Esophagus muscularis mucosa (tissue), 4 donors: Measurements from ENCODE around the gene SETDB2.

Experiments used
- CTCF ChIP-seq, 3 experiments: fragments of 200-600 bp in 2 of 3; fragments of 450-650 bp in 1 of 3; sonication (generic) in 2 of 3; IDR thresholded peaks; one replicate each; pipeline ENCODE4 v1.5.1; 2017 to 2019; ENCODE audit warnings: antibody characterized with exemption in 3 of 3, mild to moderate bottlenecking in 2 of 3, moderate library complexity in 1 of 3
- EP300 ChIP-seq: sonication (generic); formaldehyde crosslinking; IDR thresholded peaks from one replicate; pipeline ENCODE4 v1.6.1; 2017; ENCODE audit warnings: antibody characterized with exemption
- POLR2A ChIP-seq: fragments of 450-650 bp; IDR thresholded peaks from one replicate; pipeline ENCODE4 v1.6.1; 2017; ENCODE audit warnings: antibody characterized with exemption, moderate library complexity, mild to moderate bottlenecking, low read depth

DNA sequence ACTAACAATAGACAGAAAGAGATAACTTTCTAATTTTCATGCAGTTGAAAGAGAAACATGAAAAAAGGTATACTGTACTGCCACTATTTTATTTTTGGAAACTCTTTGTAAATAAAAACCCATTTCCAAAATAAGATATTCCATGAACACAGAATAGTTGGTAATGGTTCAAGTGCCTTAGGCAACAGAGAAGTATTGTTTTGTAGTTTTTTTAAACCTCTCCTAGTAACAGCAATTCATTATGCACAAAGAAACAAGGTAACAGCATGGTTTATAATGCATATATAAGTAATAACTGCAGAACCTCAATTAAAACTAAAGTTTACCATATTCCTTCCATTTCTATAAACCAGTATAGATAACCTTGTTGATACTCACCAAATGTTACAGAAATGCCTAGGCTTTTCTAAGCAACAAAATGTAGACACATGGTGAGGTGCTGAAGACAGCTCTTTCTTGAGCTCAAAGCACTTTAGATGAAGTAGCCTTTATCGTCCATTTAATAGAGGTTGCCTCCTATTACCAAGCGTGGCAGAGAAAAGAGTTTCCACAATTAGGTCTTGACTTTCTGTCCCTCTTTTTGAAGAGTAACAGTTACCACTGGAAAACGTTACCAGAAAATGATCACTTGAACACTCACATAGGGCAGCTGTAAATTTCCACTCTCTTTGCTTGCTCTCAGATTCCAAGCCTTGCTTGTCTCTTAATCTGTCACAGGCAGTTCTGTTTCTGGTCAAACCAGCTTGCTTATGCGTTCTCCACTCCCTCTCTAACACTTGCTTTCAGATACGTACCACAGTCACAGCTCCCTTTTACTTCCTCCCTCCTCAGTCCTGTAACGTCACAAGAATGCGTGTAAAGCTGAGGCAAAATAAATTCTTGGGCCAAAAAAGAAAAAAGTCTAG is 43.1 kb upstream of the SETDB2 start:
- no peak for TF ChIP-seq CTCF (IDR thresholded peaks at IDR 0.05)
- TF ChIP-seq EP300 = no peak
- TF ChIP-seq POLR2A = no peak
